Testis (tissue), 2 donors: ENCODE measurements around the gene SLC2A6.

ENCODE experiments used
- POLR2A ChIP-seq: fragments of 450-650 bp; IDR thresholded peaks from one replicate; pipeline ENCODE4 v1.6.1; 2017; ENCODE audit warnings: antibody characterized with exemption, mild to moderate bottlenecking, moderate library complexity
- TF ChIP-seq, protein P1 (sequence below), 3 experiments: fragments of 450-650 bp in 2 of 3; fragments of 200-600 bp in 1 of 3; sonication (generic) in 1 of 3; IDR thresholded peaks; one replicate each; pipeline ENCODE4 v1.5.1; 2016 to 2019; ENCODE audit warnings: antibody characterized with exemption in 3 of 3, mild to moderate bottlenecking in 2 of 3, moderate library complexity in 1 of 3

DNA sequence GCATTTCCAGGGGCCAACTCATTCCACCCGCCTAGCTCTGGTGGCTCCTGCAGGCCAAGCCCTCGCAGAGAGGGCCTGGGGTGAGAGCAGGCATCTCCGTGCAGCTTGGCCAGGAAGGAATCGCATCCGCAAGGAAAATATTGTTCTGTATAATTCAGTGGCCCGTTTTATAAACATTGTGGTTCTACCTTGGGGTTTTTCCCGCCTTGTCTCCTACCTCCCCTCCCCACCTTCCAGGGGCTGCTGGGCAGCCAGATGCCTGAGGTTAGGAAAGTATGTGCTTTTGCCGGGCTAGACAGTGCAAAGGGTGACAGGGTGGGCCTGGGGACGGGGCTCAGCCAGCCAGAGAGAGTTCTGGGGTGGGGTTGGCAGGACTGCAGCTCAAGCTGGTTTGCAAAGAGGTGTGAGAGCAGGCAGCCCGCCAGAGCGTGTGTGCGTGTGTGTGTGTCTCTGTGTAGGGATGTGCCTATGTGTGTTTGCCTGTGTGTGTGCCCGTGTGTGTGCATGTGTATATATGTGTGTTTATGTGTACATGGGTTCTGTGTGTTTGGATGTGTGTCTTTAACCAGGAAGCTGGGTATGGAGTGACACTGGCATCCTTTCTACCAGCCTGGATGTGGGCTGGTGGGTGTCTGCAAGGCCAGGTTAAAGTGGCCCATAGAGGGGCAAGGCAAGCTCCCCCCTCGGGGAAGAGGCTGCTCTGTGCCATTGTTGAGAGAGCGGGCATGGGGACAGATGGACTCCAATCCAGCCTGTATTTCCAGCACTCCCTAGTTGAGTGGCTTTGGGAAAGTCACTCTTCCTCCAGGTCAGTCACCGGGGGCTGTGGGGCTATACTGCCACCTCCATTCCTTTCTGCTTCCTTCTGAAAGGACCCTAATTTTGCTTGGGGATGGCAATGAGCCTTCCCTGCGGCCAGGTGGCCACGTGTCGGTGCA is 10.6 kb upstream of the SLC2A6 start:
- TF ChIP-seq, protein P1, sequence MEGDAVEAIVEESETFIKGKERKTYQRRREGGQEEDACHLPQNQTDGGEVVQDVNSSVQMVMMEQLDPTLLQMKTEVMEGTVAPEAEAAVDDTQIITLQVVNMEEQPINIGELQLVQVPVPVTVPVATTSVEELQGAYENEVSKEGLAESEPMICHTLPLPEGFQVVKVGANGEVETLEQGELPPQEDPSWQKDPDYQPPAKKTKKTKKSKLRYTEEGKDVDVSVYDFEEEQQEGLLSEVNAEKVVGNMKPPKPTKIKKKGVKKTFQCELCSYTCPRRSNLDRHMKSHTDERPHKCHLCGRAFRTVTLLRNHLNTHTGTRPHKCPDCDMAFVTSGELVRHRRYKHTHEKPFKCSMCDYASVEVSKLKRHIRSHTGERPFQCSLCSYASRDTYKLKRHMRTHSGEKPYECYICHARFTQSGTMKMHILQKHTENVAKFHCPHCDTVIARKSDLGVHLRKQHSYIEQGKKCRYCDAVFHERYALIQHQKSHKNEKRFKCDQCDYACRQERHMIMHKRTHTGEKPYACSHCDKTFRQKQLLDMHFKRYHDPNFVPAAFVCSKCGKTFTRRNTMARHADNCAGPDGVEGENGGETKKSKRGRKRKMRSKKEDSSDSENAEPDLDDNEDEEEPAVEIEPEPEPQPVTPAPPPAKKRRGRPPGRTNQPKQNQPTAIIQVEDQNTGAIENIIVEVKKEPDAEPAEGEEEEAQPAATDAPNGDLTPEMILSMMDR (IDR thresholded peaks at IDR 0.05) = no peak
- no peak for TF ChIP-seq POLR2A
